K562 (cell line): ENCODE results near the gene MPHOSPH9. TPM values are rescaled to one million over a fixed set of nuclear protein-coding genes. Genes with fewer than 3 reads are reported as not detected.

Experiments
- CXXC5 ChIP-seq: fragments of 250-450 bp; sonication (Bioruptor Pico); IDR thresholded peaks from 2 replicates; pipeline ENCODE4 v1.8.0; 2022; ENCODE audit warnings: inconsistent platforms, mild to moderate bottlenecking, moderate library complexity
- HMG20A ChIP-seq: fragments of 450-650 bp; formaldehyde crosslinking; conservative IDR thresholded peaks from 2 replicates; pipeline ENCODE4 v1.4.0; 2020; ENCODE audit warnings: mild to moderate bottlenecking, mixed read lengths
- HMGN3 ChIP-seq: IDR thresholded peaks from 2 replicates; pipeline ENCODE4 v1.6.1; 2011; ENCODE audit warnings: borderline replicate concordance, low read depth, mild to moderate bottlenecking, mixed read lengths, low read length; ENCODE audit not compliant: insufficient read length; ENCODE audit errors: extremely low read depth
- IFI16 ChIP-seq: fragments of 250-450 bp; sonication (Bioruptor Pico); IDR thresholded peaks from 2 replicates; pipeline ENCODE4 v2.1.2; 2022; ENCODE audit warnings: mild to moderate bottlenecking, inconsistent platforms
- NEUROD1 ChIP-seq: fragments of 150-350 bp; IDR thresholded peaks from 2 replicates; pipeline ENCODE4 v1.6.1; 2014; ENCODE audit warnings: borderline replicate concordance, low read length, low read depth; ENCODE audit not compliant: partially characterized antibody
- NFIX ChIP-seq: fragments of 250-450 bp; sonication (Bioruptor Pico); IDR thresholded peaks from 2 replicates; pipeline ENCODE4 v1.4.0; 2020; ENCODE audit warnings: low read depth, mild to moderate bottlenecking, moderate library complexity
- SIN3A ChIP-seq, 2 experiments: fragments of 150-350 bp in 1 of 2; IDR thresholded peaks; 2 replicates each; pipeline ENCODE4 v1.6.1; 2011 to 2016; ENCODE audit warnings: borderline replicate concordance in 2 of 2, low read depth in 2 of 2, low read length in 2 of 2, mild to moderate bottlenecking in 2 of 2, moderate library complexity in 2 of 2; ENCODE audit not compliant: control insufficient read depth in 1 of 2
- TAL1 ChIP-seq: fragments of 450-650 bp; IDR thresholded peaks from 2 replicates; pipeline ENCODE4 v1.6.1; 2016; ENCODE audit warnings: mild to moderate bottlenecking
- THRAP3 ChIP-seq: fragments of 450-650 bp; IDR thresholded peaks from 2 replicates; pipeline ENCODE4 v1.6.1; 2016; ENCODE audit warnings: mild to moderate bottlenecking, inconsistent platforms, borderline replicate concordance
- ZFP36 ChIP-seq: fragments of 150-350 bp; IDR thresholded peaks from 2 replicates; pipeline ENCODE4 v1.6.1; 2018; ENCODE audit warnings: low read length, low read depth; ENCODE audit not compliant: partially characterized antibody
- polyA plus RNA-seq, 8 experiments: library from polyadenylated mRNA; depleted of rRNA in 4 of 8; stranded (reverse) in 5 of 8; unstranded in 3 of 8; fragments of >200 nt; fragmentation: Nextera tagmentation in 2 of 8; fragmentation: Illumina TruSeq in 1 of 8; extraction: Ambion mirVana in 2 of 8; extraction: Trizol in 1 of 8; gene quantifications; 2 replicates each; pipeline versions ENCODE4 v1.2.1 to v1.2.3, GENCODE V29; 2011 to 2014; ENCODE audit warnings: inconsistent platforms in 1 of 8, missing spikeins in 1 of 8
- total RNA-seq, 7 experiments: library from RNA; depleted of rRNA in 6 of 7; stranded (reverse); fragments of >200 nt in 6 of 7; fragmentation: Illumina TruSeq in 2 of 7; extraction: Trizol in 2 of 7; gene quantifications; 2 replicates each; pipeline versions ENCODE4 v1.2.1 to v1.2.3, GENCODE V29; 2011 to 2021; ENCODE audit warnings: low replicate concordance in 1 of 7
- TF ChIP-seq, protein P1 (sequence below): fragments of 450-650 bp; IDR thresholded peaks from 2 replicates; pipeline ENCODE4 v1.6.1; 2016; ENCODE audit warnings: mild to moderate bottlenecking, moderate library complexity
- TF ChIP-seq, protein P2 (sequence below): sonication (generic); IDR thresholded peaks from 2 replicates; pipeline ENCODE4 v1.6.1; 2016
- TF ChIP-seq, protein P3 (sequence below): fragments of 200-800 bp; sonication (Bioruptor generic); IDR thresholded peaks from 2 replicates; pipeline ENCODE4 v1.6.1; 2017; ENCODE audit warnings: missing genetic modification characterization, missing compliant biosample characterization

MPHOSPH9 gene
- total and polyA plus RNA-seq, 9 of the 15 experiments (the other 6 are each of a cell fraction or from before 2014, with no cell fraction given), result 14.2 to 103 (median 54.5) TPM

DNA sequence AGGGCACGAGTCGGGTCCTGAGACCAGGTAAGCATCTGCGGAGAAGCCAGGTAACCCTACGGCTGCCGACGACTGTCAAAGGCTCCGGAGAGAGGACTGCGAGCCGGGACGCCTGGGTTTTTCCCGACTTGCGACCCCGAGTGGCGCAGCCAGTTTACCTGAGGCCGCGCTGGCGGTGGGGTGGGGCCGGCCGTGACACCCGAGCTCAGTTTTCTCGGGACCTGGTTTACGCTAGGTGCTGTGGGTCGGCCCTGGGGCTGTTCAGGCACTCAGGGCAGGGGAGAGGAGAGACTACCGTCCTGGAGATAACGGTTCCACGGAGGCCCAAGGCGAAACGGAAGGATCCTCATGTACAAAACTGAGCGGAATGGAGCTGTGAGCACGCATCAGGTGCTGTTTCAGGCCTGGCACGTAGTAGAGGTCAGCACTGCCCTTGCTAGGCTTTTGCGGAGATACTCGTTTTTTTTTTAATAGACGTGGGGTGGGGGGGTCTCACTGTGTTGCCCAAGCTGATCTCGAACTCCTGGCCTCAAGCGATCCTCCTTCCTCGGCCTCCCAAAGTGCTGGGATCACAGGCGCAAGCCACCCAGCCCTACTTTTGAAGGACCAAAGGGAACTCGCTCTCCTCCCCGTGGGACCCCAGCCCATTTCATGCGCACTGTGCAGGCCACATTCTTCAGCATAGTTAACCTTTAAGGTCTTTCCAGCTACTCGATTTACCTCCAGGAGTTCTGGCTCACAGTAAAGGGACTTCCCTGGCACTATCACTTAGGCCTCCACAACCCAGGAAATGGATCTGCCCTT is 766 bp upstream of the MPHOSPH9 start (continued):
- TF ChIP-seq, protein P1, sequence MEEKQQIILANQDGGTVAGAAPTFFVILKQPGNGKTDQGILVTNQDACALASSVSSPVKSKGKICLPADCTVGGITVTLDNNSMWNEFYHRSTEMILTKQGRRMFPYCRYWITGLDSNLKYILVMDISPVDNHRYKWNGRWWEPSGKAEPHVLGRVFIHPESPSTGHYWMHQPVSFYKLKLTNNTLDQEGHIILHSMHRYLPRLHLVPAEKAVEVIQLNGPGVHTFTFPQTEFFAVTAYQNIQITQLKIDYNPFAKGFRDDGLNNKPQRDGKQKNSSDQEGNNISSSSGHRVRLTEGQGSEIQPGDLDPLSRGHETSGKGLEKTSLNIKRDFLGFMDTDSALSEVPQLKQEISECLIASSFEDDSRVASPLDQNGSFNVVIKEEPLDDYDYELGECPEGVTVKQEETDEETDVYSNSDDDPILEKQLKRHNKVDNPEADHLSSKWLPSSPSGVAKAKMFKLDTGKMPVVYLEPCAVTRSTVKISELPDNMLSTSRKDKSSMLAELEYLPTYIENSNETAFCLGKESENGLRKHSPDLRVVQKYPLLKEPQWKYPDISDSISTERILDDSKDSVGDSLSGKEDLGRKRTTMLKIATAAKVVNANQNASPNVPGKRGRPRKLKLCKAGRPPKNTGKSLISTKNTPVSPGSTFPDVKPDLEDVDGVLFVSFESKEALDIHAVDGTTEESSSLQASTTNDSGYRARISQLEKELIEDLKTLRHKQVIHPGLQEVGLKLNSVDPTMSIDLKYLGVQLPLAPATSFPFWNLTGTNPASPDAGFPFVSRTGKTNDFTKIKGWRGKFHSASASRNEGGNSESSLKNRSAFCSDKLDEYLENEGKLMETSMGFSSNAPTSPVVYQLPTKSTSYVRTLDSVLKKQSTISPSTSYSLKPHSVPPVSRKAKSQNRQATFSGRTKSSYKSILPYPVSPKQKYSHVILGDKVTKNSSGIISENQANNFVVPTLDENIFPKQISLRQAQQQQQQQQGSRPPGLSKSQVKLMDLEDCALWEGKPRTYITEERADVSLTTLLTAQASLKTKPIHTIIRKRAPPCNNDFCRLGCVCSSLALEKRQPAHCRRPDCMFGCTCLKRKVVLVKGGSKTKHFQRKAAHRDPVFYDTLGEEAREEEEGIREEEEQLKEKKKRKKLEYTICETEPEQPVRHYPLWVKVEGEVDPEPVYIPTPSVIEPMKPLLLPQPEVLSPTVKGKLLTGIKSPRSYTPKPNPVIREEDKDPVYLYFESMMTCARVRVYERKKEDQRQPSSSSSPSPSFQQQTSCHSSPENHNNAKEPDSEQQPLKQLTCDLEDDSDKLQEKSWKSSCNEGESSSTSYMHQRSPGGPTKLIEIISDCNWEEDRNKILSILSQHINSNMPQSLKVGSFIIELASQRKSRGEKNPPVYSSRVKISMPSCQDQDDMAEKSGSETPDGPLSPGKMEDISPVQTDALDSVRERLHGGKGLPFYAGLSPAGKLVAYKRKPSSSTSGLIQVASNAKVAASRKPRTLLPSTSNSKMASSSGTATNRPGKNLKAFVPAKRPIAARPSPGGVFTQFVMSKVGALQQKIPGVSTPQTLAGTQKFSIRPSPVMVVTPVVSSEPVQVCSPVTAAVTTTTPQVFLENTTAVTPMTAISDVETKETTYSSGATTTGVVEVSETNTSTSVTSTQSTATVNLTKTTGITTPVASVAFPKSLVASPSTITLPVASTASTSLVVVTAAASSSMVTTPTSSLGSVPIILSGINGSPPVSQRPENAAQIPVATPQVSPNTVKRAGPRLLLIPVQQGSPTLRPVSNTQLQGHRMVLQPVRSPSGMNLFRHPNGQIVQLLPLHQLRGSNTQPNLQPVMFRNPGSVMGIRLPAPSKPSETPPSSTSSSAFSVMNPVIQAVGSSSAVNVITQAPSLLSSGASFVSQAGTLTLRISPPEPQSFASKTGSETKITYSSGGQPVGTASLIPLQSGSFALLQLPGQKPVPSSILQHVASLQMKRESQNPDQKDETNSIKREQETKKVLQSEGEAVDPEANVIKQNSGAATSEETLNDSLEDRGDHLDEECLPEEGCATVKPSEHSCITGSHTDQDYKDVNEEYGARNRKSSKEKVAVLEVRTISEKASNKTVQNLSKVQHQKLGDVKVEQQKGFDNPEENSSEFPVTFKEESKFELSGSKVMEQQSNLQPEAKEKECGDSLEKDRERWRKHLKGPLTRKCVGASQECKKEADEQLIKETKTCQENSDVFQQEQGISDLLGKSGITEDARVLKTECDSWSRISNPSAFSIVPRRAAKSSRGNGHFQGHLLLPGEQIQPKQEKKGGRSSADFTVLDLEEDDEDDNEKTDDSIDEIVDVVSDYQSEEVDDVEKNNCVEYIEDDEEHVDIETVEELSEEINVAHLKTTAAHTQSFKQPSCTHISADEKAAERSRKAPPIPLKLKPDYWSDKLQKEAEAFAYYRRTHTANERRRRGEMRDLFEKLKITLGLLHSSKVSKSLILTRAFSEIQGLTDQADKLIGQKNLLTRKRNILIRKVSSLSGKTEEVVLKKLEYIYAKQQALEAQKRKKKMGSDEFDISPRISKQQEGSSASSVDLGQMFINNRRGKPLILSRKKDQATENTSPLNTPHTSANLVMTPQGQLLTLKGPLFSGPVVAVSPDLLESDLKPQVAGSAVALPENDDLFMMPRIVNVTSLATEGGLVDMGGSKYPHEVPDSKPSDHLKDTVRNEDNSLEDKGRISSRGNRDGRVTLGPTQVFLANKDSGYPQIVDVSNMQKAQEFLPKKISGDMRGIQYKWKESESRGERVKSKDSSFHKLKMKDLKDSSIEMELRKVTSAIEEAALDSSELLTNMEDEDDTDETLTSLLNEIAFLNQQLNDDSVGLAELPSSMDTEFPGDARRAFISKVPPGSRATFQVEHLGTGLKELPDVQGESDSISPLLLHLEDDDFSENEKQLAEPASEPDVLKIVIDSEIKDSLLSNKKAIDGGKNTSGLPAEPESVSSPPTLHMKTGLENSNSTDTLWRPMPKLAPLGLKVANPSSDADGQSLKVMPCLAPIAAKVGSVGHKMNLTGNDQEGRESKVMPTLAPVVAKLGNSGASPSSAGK, result peak; percentile 45; the same call in 1 of the 2 replicates
- peak in 1 of 2 experiments; percentile 16; a peak in 1 of 4 replicates for TF ChIP-seq SIN3A (IDR thresholded peaks at IDR 0.05; ENCODE audit: borderline replicate concordance in 2 of 2, control insufficient read depth in 1 of 2, low read depth in 2 of 2, low read length in 2 of 2)
- TF ChIP-seq, protein P2, sequence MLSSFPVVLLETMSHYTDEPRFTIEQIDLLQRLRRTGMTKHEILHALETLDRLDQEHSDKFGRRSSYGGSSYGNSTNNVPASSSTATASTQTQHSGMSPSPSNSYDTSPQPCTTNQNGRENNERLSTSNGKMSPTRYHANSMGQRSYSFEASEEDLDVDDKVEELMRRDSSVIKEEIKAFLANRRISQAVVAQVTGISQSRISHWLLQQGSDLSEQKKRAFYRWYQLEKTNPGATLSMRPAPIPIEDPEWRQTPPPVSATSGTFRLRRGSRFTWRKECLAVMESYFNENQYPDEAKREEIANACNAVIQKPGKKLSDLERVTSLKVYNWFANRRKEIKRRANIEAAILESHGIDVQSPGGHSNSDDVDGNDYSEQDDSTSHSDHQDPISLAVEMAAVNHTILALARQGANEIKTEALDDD, result no peak
- TF ChIP-seq NEUROD1, result no peak
- no peak for TF ChIP-seq NFIX (CRISPR knock-in tag)
- TF ChIP-seq TAL1, result no peak
- TF ChIP-seq ZFP36, result peak; percentile 15
- TF ChIP-seq HMGN3, result no peak
- TF ChIP-seq THRAP3, result no peak
- TF ChIP-seq HMG20A, result no peak
- TF ChIP-seq, protein P3, sequence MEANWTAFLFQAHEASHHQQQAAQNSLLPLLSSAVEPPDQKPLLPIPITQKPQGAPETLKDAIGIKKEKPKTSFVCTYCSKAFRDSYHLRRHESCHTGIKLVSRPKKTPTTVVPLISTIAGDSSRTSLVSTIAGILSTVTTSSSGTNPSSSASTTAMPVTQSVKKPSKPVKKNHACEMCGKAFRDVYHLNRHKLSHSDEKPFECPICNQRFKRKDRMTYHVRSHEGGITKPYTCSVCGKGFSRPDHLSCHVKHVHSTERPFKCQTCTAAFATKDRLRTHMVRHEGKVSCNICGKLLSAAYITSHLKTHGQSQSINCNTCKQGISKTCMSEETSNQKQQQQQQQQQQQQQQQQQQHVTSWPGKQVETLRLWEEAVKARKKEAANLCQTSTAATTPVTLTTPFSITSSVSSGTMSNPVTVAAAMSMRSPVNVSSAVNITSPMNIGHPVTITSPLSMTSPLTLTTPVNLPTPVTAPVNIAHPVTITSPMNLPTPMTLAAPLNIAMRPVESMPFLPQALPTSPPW (CRISPR knock-in tag), result no peak
- TF ChIP-seq CXXC5 (CRISPR knock-in tag), result no peak
- TF ChIP-seq IFI16 (CRISPR knock-in tag), result no peak
